GM23338 (cell line): ENCODE measurements around the gene THAP8. TPM values are rescaled to one million over a fixed set of nuclear protein-coding genes. Genes with fewer than 3 reads are reported as not detected.

Experiments used
- ATAC-seq: fragments of 200-7000 bp; cut with Tn5 transposase; 3 replicates; pipeline ENCODE4 v1.9.1; 2020
- DNase-seq: peaks from one replicate; pipeline ENCODE4 v3.0.0-alpha.2; 2015; ENCODE audit warnings: low spot score
- H2AFZ ChIP-seq: fragments of 200-600 bp; sonication (generic); 2 replicates; pipeline ENCODE4 v1.8.0; 2016; ENCODE audit warnings: antibody characterized with exemption, mild to moderate bottlenecking, moderate library complexity
- H3F3A ChIP-seq: fragments of 200-600 bp; sonication (generic); replicated peaks from 2 replicates; pipeline ENCODE4 v1.8.0; 2017; ENCODE audit warnings: antibody characterized with exemption, mixed run types, low read depth
- H3K27ac ChIP-seq: fragments of 200-600 bp; sonication (generic); 2 replicates; pipeline ENCODE4 v1.6.1; 2016; ENCODE audit warnings: low read depth
- H3K27me3 ChIP-seq: fragments of 200-600 bp; sonication (generic); 2 replicates; pipeline ENCODE4 v1.8.0; 2016; ENCODE audit warnings: mild to moderate bottlenecking, mixed run types, moderate library complexity; ENCODE audit not compliant: insufficient read depth
- H3K36me3 ChIP-seq: fragments of 200-600 bp; sonication (generic); 2 replicates; pipeline ENCODE4 v1.8.0; 2016; ENCODE audit warnings: mild to moderate bottlenecking; ENCODE audit not compliant: insufficient read depth
- H3K4me1 ChIP-seq: fragments of 200-600 bp; sonication (generic); 2 replicates; pipeline ENCODE4 v1.8.0; 2016; ENCODE audit warnings: mild to moderate bottlenecking, moderate library complexity; ENCODE audit not compliant: insufficient read depth
- H3K4me2 ChIP-seq: fragments of 200-600 bp; sonication (generic); 2 replicates; pipeline ENCODE4 v1.7.1; 2017; ENCODE audit warnings: mixed run types
- H3K4me3 ChIP-seq: fragments of 200-600 bp; sonication (generic); 2 replicates; pipeline ENCODE4 v1.6.1; 2016; ENCODE audit warnings: mixed run types
- H3K79me2 ChIP-seq: fragments of 200-600 bp; sonication (generic); replicated peaks from 2 replicates; pipeline ENCODE4 v1.8.0; 2017; ENCODE audit warnings: mild to moderate bottlenecking; ENCODE audit not compliant: insufficient read depth
- H3K9me2 ChIP-seq: fragments of 200-600 bp; sonication (generic); 2 replicates; pipeline ENCODE4 v1.8.0; 2017; ENCODE audit not compliant: insufficient read depth
- H4K20me1 ChIP-seq: fragments of 200-600 bp; sonication (generic); replicated peaks from 2 replicates; pipeline ENCODE4 v1.8.0; 2017; ENCODE audit warnings: mild to moderate bottlenecking; ENCODE audit not compliant: insufficient read depth
- H3K27ac Mint-ChIP-seq: 2 replicates; pipeline ENCODE4 v1.8.0; 2020; ENCODE audit warnings: inconsistent platforms, mild to moderate bottlenecking, moderate library complexity, mixed read lengths
- H3K27me3 Mint-ChIP-seq: 3 replicates; pipeline ENCODE4 v1.8.0; 2022; ENCODE audit warnings: low read depth, mild to moderate bottlenecking, moderate library complexity, mixed read lengths, inconsistent platforms; ENCODE audit not compliant: insufficient read depth, poor library complexity
- H3K36me3 Mint-ChIP-seq: 3 replicates; pipeline ENCODE4 v1.8.0; 2021; ENCODE audit warnings: low read depth, mild to moderate bottlenecking, inconsistent platforms, moderate library complexity, mixed read lengths
- H3K4me1 Mint-ChIP-seq: 3 replicates; pipeline ENCODE4 v1.8.0; 2020; ENCODE audit warnings: mild to moderate bottlenecking, inconsistent platforms, mixed read lengths
- H3K4me3 Mint-ChIP-seq: 3 replicates; pipeline ENCODE4 v1.8.0; 2021; ENCODE audit warnings: moderate library complexity, mild to moderate bottlenecking, inconsistent platforms, mixed read lengths
- H3K9me3 Mint-ChIP-seq: 3 replicates; pipeline ENCODE4 v1.8.0; 2020; ENCODE audit warnings: moderate library complexity, mild to moderate bottlenecking, inconsistent platforms, mixed read lengths
- CREB1 ChIP-seq: fragments of 250-450 bp; sonication (Bioruptor Pico); IDR thresholded peaks from 2 replicates; pipeline ENCODE4 v1.5.0; 2020; ENCODE audit warnings: low read depth, mild to moderate bottlenecking, moderate library complexity
- CTCF ChIP-seq, 2 experiments: fragments of 200-600 bp in 1 of 2; sonication (generic) in 1 of 2; conservative IDR thresholded peaks; 2 replicates each; pipeline versions ENCODE4 v1.5.1 to v1.6.1; 2016 to 2017; ENCODE audit warnings: antibody characterized with exemption in 2 of 2, low read depth in 2 of 2, mild to moderate bottlenecking in 2 of 2, moderate library complexity in 1 of 2
- EZH2phosphoT487 ChIP-seq: fragments of 200-600 bp; sonication (generic); IDR thresholded peaks from one replicate; pipeline ENCODE4 v1.8.1; 2018; ENCODE audit warnings: antibody characterized with exemption; ENCODE audit not compliant: unreplicated experiment
- JUNB ChIP-seq: IDR thresholded peaks from one replicate; pipeline ENCODE4 v1.6.1; 2016; ENCODE audit warnings: antibody characterized with exemption; ENCODE audit not compliant: unreplicated experiment
- NANOG ChIP-seq: IDR thresholded peaks from 2 replicates; pipeline ENCODE4 v1.6.1; 2016; ENCODE audit warnings: antibody characterized with exemption, borderline replicate concordance
- REST ChIP-seq: IDR thresholded peaks from one replicate; pipeline ENCODE4 v1.6.1; 2018; ENCODE audit warnings: antibody characterized with exemption; ENCODE audit not compliant: unreplicated experiment
- ZNF114 ChIP-seq: fragments of 250-450 bp; sonication (Bioruptor Pico); IDR thresholded peaks from 2 replicates; pipeline ENCODE4 v1.5.0; 2020; ENCODE audit warnings: mild to moderate bottlenecking, moderate library complexity
- ZNF331 ChIP-seq: fragments of 250-450 bp; sonication (Bioruptor Pico); IDR thresholded peaks from 2 replicates; pipeline ENCODE4 v1.5.0; 2020; ENCODE audit warnings: low read depth, mild to moderate bottlenecking, moderate library complexity
- polyA plus RNA-seq: library from polyadenylated mRNA; unstranded; fragments of >200 nt; fragmentation: Nextera tagmentation; extraction: Ambion mirVana; gene quantifications from 2 replicates; pipeline ENCODE4 v1.2.1, GENCODE V29; 2016
- total RNA-seq: library from RNA; depleted of rRNA; stranded (reverse); fragments of >200 nt; shearing (Covaris generic); gene quantifications from 2 replicates; pipeline ENCODE4 v1.2.3, GENCODE V29; 2014

THAP8 gene
- total and polyA plus RNA-seq, 2 experiments from 2014 or later, result 12.7 to 13.7 TPM

- Histone ChIP-seq H3K4me1 (no peaks in the 10 kb centered on the region), H3K36me3 (peaks cover 40% of the 10 kb centered on the region), H3K4me2 (no peak overlapping the region), H3F3A (0 out of 2 replicates have a peak, but pooled peaks cover 14% of the 10 kb centered on the region), H2AFZ (no peak overlapping the region), H3K27ac (no peak overlapping the region), H3K4me3 (no peak overlapping the region), H3K27me3 (no peaks in the 10 kb centered on the region), H4K20me1 (peaks cover 6% of the 10 kb centered on the region), H3K79me2 (0 out of 2 replicates have a peak, but pooled peaks cover 4% of the 10 kb centered on the region), H3K9me2 (no peaks in the 10 kb centered on the region)
- H3K4me3 Mint-ChIP-seq, result no peak overlapping the region
- no peak overlapping the region for H3K27ac Mint-ChIP-seq
- peaks cover 6% of the 10 kb centered on the region for H3K27me3 Mint-ChIP-seq
- TF ChIP-seq EZH2phosphoT487 (no peak), CREB1 (CRISPR knock-in tag) (no peak), REST (no peak)
- H3K36me3 Mint-ChIP-seq, result peaks cover 80% of the 10 kb centered on the region
- ATAC-seq (no peak), DNase-seq (no peak)
- H3K9me3 Mint-ChIP-seq, result 0 out of 3 replicates have a peak, but pooled peaks cover 4% of the 10 kb centered on the region
- no peaks in the 10 kb centered on the region for H3K4me1 Mint-ChIP-seq
Observed at GRCh38 chr19:36064826-36065225, 10.7 kb upstream of the THAP8 start.

- H3K4me3 Mint-ChIP-seq, result no peak overlapping the region
- H3K27me3 ChIP-seq, result no peaks in the 10 kb centered on the region
- no peak overlapping the region for H3K4me2 ChIP-seq
- 0 out of 2 replicates have a peak, but pooled peaks cover 24% of the 10 kb centered on the region for H3F3A ChIP-seq
- H3K4me1 Mint-ChIP-seq, result peaks cover under 1% of the 10 kb centered on the region; the same call in 2 of the 3 replicates
- no peak overlapping the region for H3K4me3 ChIP-seq
- H2AFZ ChIP-seq, result no peak overlapping the region
- peaks cover 33% of the 10 kb centered on the region for H3K36me3 ChIP-seq
- no peak overlapping the region for H3K27ac ChIP-seq
- peaks cover 30% of the 10 kb centered on the region for H4K20me1 ChIP-seq
- H3K79me2 ChIP-seq, result peaks cover 29% of the 10 kb centered on the region
- DNase-seq (no peak), ATAC-seq (no peak)
- H3K9me2 ChIP-seq, result no peaks in the 10 kb centered on the region
- no peak overlapping the region for H3K27ac Mint-ChIP-seq
- peaks cover 4% of the 10 kb centered on the region for H3K27me3 Mint-ChIP-seq
- peaks cover 67% of the 10 kb centered on the region for H3K36me3 Mint-ChIP-seq
- no peaks in the 10 kb centered on the region for H3K9me3 Mint-ChIP-seq
- peaks cover 3% of the 10 kb centered on the region; the same call in 1 of the 2 replicates for H3K4me1 ChIP-seq
- TF ChIP-seq REST (no peak), NANOG (no peak), CREB1 (CRISPR knock-in tag) (no peak), JUNB (no peak), EZH2phosphoT487 (no peak), ZNF114 (CRISPR knock-in tag) (no peak), CTCF (conservative IDR thresholded peaks at IDR 0.05; ENCODE audit: low read depth in 2 of 2) (no peak), ZNF331 (CRISPR knock-in tag) (no peak)
Observed at GRCh38 chr19:36061367-36061766, 7.3 kb upstream of the THAP8 start.
